Fibroblast of villous mesenchyme (primary cell): ENCODE data around the gene KCNT1. TPM values are rescaled to one million over a fixed set of nuclear protein-coding genes. Genes with fewer than 3 reads are reported as not detected.

ENCODE experiments used
- DNase-seq: peaks from one replicate; pipeline ENCODE4 v3.0.0-alpha.2; 2010; ENCODE audit warnings: low read depth
- H3K4me3 ChIP-seq: 2 replicates; pipeline ENCODE4 v1.5.1; 2011; ENCODE audit warnings: low read depth, mild to moderate bottlenecking, low read length
- total RNA-seq: library from RNA; depleted of rRNA; stranded (reverse); fragments of >200 nt; gene quantifications from 2 replicates; pipeline ENCODE4 v1.2.3, GENCODE V29; 2012
- TF ChIP-seq, protein P1 (sequence below): IDR thresholded peaks from 2 replicates; pipeline ENCODE4 v1.5.1; 2012; ENCODE audit warnings: low read depth, mild to moderate bottlenecking, low read length; ENCODE audit not compliant: insufficient read depth

The KCNT1 gene
- total RNA-seq, 1 donor = not detected

DNA sequence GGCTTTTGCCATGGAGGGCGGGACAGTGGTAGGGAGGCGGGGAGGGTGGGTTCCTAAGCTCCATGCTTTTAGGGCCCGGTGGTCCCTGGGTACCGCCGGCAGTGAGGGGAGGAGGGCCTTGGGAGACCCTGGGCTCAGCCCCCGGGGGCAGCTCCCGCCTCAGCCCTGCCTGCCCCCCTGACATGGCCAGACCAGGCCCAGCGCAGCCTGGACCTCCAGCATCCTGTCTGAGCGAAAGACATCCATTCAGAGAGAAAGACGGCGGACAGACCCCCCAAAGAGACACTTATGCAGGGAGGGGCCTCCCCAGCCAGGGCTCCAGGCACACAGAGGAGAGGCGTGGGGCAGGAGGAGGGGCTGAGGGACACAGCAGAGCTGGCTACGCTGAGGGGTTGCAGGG is 45.3 kb downstream of the KCNT1 start:
- H3K4me3 ChIP-seq = no peak overlapping the region
- TF ChIP-seq, protein P1, sequence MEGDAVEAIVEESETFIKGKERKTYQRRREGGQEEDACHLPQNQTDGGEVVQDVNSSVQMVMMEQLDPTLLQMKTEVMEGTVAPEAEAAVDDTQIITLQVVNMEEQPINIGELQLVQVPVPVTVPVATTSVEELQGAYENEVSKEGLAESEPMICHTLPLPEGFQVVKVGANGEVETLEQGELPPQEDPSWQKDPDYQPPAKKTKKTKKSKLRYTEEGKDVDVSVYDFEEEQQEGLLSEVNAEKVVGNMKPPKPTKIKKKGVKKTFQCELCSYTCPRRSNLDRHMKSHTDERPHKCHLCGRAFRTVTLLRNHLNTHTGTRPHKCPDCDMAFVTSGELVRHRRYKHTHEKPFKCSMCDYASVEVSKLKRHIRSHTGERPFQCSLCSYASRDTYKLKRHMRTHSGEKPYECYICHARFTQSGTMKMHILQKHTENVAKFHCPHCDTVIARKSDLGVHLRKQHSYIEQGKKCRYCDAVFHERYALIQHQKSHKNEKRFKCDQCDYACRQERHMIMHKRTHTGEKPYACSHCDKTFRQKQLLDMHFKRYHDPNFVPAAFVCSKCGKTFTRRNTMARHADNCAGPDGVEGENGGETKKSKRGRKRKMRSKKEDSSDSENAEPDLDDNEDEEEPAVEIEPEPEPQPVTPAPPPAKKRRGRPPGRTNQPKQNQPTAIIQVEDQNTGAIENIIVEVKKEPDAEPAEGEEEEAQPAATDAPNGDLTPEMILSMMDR = no peak

DNA sequence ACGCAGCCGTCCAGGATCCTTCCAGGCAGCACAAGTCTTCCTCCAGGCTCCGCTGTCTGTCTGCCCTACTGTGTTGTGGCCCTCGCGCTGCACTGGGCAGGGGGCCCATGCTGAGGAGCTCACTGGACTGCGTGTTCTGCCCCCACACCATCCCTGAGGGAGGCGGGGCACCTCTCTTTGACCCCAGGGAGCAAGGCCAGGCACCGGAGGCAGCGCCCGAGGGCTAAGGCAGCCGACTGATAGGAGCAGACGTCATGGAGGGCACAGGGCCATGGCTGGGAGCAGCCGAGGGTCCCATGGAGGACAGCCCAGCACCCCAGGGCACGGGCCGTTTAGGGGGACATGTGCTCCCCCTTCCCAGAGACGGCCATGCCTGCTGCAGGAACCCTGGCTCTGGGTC is 46.7 kb downstream of the KCNT1 start:
- no peak for DNase-seq
- TF ChIP-seq, protein P1 = no peak
- no peak overlapping the region for H3K4me3 ChIP-seq

More for the DNA sequence above, 45.3 kb downstream of the KCNT1 start:
- DNase-seq = no peak

DNA sequence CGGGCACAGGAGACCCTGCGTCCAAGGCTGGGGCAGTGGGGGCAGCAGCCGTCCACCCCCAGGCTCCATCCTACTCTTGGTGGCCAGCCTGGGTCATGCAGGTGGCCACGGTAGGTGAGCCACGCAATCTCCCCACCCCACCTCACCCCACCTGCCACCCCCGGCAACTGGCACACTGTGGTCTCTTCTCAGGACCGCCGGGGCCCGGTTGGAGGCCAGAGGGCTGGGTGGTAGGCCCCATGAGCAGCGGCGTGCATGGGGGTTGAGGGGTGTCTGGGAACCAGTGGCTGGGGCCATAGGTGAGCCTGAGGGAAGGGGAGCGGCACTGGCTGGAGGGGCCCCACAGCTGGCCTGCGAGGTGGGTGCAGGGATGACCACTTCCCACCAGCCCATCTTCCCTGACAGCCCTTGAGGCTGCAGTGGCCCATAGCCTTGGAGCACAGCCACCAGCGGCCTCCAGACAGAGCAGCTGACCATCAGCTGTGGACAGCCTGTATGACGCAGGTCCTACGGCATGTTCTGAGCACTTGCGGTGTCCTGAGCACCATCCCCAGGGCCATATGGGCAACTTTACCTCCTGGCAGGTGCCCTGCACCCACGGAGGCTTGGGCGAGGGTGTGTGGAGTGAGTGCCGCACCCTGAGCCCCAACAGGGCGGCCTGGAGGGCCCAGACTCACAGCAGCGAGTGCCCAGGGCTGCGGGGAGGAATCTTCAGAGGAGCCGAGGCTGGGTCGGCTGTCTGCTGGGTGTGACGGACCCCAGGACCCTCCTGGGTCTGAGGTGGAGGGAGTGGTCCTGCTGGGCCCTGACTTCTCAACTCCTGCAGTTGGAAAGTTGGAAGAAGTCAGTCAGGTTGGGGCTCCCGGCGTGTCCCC is 47.4 kb downstream of the KCNT1 start:
- TF ChIP-seq, protein P1 = no peak
- no peak for DNase-seq
- no peak overlapping the region for H3K4me3 ChIP-seq

DNA sequence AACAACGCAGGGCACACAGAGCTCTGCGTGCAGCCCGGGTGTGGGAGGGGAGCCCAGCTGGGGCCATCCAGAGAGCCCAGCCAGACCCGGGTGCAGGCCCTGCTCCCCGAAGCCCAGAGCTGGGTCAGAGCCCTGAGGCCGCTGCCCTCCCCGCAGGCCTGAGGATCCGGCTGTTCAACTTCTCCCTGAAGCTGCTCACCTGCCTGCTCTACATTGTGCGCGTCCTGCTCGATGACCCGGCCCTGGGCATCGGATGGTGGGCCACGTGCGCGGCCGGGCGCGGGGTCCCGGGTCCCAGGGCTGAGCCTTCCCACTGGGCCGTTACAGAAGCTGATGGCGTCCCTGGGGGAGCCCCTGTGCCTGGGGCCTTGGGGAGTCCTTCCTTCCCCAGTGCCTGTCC is 48.8 kb downstream of the KCNT1 start:
- no peak for DNase-seq
- H3K4me3 ChIP-seq = no peak overlapping the region
- TF ChIP-seq, protein P1 = no peak

DNA sequence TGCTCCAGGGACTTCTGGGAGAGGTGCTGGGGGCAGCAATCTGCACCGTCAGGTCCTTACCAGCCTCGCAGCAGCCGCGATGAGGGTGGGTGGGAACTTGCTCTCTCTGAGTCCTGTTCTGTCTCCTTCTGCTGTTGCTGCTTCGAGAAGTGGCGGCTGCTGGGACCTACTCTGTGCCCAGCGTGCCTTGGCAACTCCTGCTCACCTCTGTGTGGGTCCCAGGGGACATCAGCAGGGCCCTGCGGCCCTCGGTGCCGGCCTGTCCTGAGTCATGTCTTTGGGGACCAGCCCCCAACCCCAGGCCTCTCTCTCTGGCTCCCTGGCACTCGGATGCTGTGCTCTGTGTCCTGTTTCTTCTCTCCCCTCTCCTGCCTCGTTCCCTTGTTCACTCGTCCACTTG is 49.5 kb downstream of the KCNT1 start:
- DNase-seq = no peak
- TF ChIP-seq, protein P1 = no peak
- H3K4me3 ChIP-seq = no peak overlapping the region

DNA sequence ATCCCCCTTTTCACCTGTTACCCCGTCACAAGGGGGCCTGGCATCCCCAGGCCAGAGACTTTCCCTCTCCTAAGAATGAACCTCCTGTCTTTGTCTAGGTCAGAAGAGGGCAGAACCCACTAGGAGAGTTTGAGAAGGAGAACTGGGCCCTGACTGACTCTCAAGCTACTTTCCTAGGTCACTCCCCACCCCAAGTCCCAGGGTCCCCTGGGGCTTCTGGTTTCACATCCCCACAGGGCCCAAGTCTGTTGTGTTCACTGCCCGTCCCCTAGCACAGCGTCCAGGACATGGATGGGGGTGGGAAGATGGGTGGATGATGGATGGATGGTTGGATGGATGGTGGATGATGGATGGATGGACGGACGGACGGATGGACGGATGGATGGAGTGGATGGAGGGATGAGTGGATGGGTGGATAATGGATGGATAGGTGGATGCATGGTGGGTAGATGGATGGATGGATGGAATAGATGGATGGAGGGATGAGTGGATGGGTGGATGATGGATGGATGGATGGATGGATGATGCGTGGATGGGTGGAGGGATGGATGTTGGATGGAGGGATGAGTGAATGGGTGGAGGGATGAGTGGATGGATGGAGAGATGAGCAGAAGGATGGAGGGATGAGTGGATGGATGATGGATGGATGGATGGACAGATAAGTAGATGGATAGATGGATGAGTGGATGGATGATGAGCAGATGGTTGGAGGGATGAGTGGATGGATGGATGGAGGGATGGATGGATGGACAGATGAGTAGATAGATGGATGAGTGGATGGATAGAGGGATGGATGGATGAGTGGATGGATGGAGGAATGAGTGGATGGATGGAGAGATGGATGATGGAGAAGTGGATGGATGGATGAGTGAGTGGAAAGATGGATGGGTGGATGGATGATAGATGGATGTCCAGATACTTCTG is 50.6 kb downstream of the KCNT1 start:
- no peak for DNase-seq
- TF ChIP-seq, protein P1 = no peak
- no peak overlapping the region for H3K4me3 ChIP-seq
